ENCODE measurements around the gene AFF4. TPM values are rescaled to one million over a fixed set of nuclear protein-coding genes. Genes with fewer than 3 reads are reported as not detected.

The AFF4 gene
- total RNA-seq, 2 experiments from 2014 or later: 97.9 to 103 TPM

DNA sequence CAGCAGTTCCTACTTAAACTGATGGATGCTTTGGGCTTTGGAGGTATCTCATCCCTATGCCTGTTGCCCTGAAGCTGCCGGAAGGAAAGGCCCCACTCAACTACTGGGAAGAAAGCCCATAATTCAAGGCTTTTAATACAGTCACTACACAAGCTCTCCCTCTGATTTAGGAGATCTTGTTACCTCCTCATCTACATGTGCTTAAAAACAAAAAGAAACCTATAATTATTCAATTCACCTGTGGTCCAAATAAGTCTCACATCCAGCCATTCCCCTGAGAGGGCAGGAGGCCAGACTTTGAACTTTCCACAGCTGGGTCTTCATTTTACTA, 90.7 kb downstream of the AFF4 start:
- intact Hi-C loops (cut with DNase I, micrococcal nuclease): no loop called here

DNA sequence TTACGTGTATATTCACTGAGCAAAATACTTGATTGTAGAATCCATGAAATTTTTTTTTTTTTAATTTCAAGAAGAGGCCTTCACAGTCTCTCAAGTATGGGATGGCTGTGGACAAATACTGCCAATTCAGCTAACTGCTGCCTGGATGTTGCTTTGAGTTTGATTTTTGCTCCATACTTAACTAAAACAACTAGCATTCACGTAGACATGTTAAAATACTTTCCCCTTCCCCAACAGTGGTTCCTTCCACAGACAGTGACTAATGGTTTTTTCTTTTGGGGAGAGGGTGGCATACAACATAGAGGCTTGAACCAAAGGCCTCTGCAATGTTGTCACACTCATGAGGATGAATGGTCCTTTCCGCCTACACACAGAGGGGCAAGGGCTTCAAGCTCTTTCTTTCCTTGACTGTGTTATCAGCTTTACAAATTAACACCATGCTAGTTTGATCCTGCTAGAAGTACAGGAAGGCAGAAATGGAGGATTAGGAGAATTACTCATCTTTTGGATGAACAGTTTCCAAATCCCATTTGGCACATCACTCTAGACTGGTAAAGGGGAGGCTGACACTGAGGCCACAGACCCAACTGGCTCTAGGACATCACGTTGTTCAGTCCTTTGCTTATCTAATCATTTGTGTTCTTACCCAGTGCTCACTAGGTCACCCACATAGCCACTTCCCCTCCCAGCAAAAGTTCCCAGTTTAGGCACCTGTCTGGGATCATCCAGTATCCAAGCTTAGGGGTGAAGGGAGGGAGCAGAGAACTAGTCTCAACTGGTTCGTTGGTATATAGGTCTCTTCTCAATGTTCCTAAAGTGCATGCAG, 91.8 kb downstream of the AFF4 start:
- H3K27ac Mint-ChIP-seq: peak overlapping the region; percentile 39
- no peak for ATAC-seq (ENCODE audit: poor library complexity)

More for the DNA sequence above, 90.7 kb downstream of the AFF4 start:
- Histone ChIP-seq H3K27me3 (ENCODE audit: control insufficient read depth in 1 of 2, insufficient read depth in 2 of 2, low read length in 2 of 2) (no peaks in the 10 kb centered on the region), H3K4me3 (ENCODE audit: low read length) (no peak overlapping the region), H3K9me3 (ENCODE audit: control insufficient read depth in 1 of 2, insufficient read depth in 1 of 2, low read length in 2 of 2) (no peaks in the 10 kb centered on the region), H3K36me3 (ENCODE audit: insufficient read depth, low read length) (peaks cover 29% of the 10 kb centered on the region), H3K27ac (ENCODE audit: low read depth in 1 of 2, low read length in 2 of 2) (no peak overlapping the region), H3K4me1 (ENCODE audit: insufficient read depth, low read length) (peaks cover under 1% of the 10 kb centered on the region)
- H3K36me3 Mint-ChIP-seq (ENCODE audit: low read depth): peaks cover 58% of the 10 kb centered on the region
- CTCF ChIA-PET: no interaction called here
- no peaks in the 10 kb centered on the region for H3K9me3 Mint-ChIP-seq
- TF ChIP-seq, protein P1, sequence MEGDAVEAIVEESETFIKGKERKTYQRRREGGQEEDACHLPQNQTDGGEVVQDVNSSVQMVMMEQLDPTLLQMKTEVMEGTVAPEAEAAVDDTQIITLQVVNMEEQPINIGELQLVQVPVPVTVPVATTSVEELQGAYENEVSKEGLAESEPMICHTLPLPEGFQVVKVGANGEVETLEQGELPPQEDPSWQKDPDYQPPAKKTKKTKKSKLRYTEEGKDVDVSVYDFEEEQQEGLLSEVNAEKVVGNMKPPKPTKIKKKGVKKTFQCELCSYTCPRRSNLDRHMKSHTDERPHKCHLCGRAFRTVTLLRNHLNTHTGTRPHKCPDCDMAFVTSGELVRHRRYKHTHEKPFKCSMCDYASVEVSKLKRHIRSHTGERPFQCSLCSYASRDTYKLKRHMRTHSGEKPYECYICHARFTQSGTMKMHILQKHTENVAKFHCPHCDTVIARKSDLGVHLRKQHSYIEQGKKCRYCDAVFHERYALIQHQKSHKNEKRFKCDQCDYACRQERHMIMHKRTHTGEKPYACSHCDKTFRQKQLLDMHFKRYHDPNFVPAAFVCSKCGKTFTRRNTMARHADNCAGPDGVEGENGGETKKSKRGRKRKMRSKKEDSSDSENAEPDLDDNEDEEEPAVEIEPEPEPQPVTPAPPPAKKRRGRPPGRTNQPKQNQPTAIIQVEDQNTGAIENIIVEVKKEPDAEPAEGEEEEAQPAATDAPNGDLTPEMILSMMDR (IDR thresholded peaks at IDR 0.05): no peak
- H3K27me3 Mint-ChIP-seq: no peaks in the 10 kb centered on the region
- ATAC-seq (ENCODE audit: poor library complexity): no peak
- peak overlapping the region; percentile 71 for H3K27ac Mint-ChIP-seq
- no peak for DNase-seq
- POLR2A ChIA-PET: no interaction called here
- H3K4me3 Mint-ChIP-seq: no peak overlapping the region
- H3K4me1 Mint-ChIP-seq (ENCODE audit: low read depth): peaks cover 10% of the 10 kb centered on the region

DNA sequence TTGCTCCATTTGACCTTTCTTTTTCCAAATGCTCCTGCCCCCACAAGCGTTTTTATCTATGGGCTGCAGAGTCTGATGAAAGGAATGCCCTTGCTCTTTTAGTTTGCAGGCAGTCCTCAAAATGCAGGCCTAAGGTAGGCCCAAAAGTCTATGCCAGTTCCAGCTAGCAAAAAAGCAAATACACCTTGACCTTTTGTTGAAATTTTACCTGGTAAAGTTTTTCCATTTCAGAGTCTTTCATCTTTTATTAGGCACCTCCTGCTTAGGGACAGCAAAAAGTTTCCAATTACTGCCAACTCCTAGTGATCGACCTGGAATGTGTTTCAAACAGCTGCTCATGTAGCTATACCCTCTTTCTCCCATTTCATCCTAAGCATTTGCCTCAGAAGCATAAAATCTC, 92.6 kb downstream of the AFF4 start:
- intact Hi-C loops (cut with DNase I, micrococcal nuclease): no loop called here
- ATAC-seq (ENCODE audit: poor library complexity) (no peak), DNase-seq (no peak)
- H3K9me3 ChIP-seq (ENCODE audit: control insufficient read depth in 1 of 2, insufficient read depth in 1 of 2, low read length in 2 of 2): no peaks in the 10 kb centered on the region
- H3K36me3 ChIP-seq (ENCODE audit: insufficient read depth, low read length): peaks cover 32% of the 10 kb centered on the region
- peaks cover 25% of the 10 kb centered on the region for H3K4me1 Mint-ChIP-seq (ENCODE audit: low read depth)
- no peaks in the 10 kb centered on the region for H3K9me3 Mint-ChIP-seq
- no peaks in the 10 kb centered on the region for H3K27me3 ChIP-seq (ENCODE audit: control insufficient read depth in 1 of 2, insufficient read depth in 2 of 2, low read length in 2 of 2)
- ChIA-PET POLR2A (interaction anchor here (1.2 kb wide), 2 partner anchors 41 to 92 kb away, joined by 3 to 5 read pairs; no protein-coding TSS in a partner anchor), CTCF (no interaction called here)
- H3K4me3 ChIP-seq (ENCODE audit: low read length): no peak overlapping the region
- peak overlapping the region; percentile 39 for H3K27ac Mint-ChIP-seq
- H3K27ac ChIP-seq (ENCODE audit: low read depth in 1 of 2, low read length in 2 of 2): no peak overlapping the region
- TF ChIP-seq, protein P1 (IDR thresholded peaks at IDR 0.05): no peak
- H3K4me1 ChIP-seq (ENCODE audit: insufficient read depth, low read length): peaks cover 19% of the 10 kb centered on the region
- peaks cover 59% of the 10 kb centered on the region for H3K36me3 Mint-ChIP-seq (ENCODE audit: low read depth)
- H3K27me3 Mint-ChIP-seq: no peaks in the 10 kb centered on the region
- H3K4me3 Mint-ChIP-seq: peak overlapping the region; percentile 20

More for the DNA sequence above, 91.8 kb downstream of the AFF4 start:
- H3K4me1 ChIP-seq (ENCODE audit: insufficient read depth, low read length): peaks cover 11% of the 10 kb centered on the region
- intact Hi-C loops (cut with DNase I, micrococcal nuclease): no loop called here
- no peaks in the 10 kb centered on the region for H3K9me3 ChIP-seq (ENCODE audit: control insufficient read depth in 1 of 2, insufficient read depth in 1 of 2, low read length in 2 of 2)
- Mint-ChIP-seq H3K4me3 (no peak overlapping the region), H3K36me3 (ENCODE audit: low read depth) (peaks cover 58% of the 10 kb centered on the region), H3K9me3 (no peaks in the 10 kb centered on the region), H3K4me1 (ENCODE audit: low read depth) (peaks cover 19% of the 10 kb centered on the region), H3K27me3 (no peaks in the 10 kb centered on the region)
- TF ChIP-seq, protein P1 (IDR thresholded peaks at IDR 0.05): no peak
- H3K4me3 ChIP-seq (ENCODE audit: low read length): no peak overlapping the region
- H3K36me3 ChIP-seq (ENCODE audit: insufficient read depth, low read length): peaks cover 32% of the 10 kb centered on the region
- ChIA-PET CTCF (no interaction called here), POLR2A (interaction anchor here (1.2 kb wide), 1 partner anchor 91 kb away, joined by 5 read pairs; no protein-coding TSS in a partner anchor)
- DNase-seq: no peak
- no peak overlapping the region for H3K27ac ChIP-seq (ENCODE audit: low read depth in 1 of 2, low read length in 2 of 2)
- no peaks in the 10 kb centered on the region for H3K27me3 ChIP-seq (ENCODE audit: control insufficient read depth in 1 of 2, insufficient read depth in 2 of 2, low read length in 2 of 2)

All from CD4-positive, alpha-beta T cell (primary cell).